ENCODE results near the gene SEMA3B.
A peak's percentile ranks its signal among the peaks of the same experiment; 100 is the strongest.

- TF ChIP-seq, protein P1, sequence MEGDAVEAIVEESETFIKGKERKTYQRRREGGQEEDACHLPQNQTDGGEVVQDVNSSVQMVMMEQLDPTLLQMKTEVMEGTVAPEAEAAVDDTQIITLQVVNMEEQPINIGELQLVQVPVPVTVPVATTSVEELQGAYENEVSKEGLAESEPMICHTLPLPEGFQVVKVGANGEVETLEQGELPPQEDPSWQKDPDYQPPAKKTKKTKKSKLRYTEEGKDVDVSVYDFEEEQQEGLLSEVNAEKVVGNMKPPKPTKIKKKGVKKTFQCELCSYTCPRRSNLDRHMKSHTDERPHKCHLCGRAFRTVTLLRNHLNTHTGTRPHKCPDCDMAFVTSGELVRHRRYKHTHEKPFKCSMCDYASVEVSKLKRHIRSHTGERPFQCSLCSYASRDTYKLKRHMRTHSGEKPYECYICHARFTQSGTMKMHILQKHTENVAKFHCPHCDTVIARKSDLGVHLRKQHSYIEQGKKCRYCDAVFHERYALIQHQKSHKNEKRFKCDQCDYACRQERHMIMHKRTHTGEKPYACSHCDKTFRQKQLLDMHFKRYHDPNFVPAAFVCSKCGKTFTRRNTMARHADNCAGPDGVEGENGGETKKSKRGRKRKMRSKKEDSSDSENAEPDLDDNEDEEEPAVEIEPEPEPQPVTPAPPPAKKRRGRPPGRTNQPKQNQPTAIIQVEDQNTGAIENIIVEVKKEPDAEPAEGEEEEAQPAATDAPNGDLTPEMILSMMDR (IDR thresholded peaks at IDR 0.05; ENCODE audit: low read depth, low read length) = peak; percentile 82
- TF ChIP-seq EZH2phosphoT487 (IDR thresholded peaks at IDR 0.05; ENCODE audit: low read depth) = no peak
Observed at GRCh38 chr3:50227390-50228183, 41.4 kb upstream of the SEMA3B start.
